ENCODE data around the gene AP2A1. TPM values are rescaled to one million over a fixed set of nuclear protein-coding genes. Genes with fewer than 3 reads are reported as not detected.

AP2A1 gene
- total and polyA plus RNA-seq, 4 donors, result 20.1 to 123 (median 57.5) TPM

GRCh38 chr19:49799271-49799797, 32.5 kb downstream of the AP2A1 start:
- Histone ChIP-seq H3K27ac (ENCODE audit: low read depth in 1 of 2, low read length in 2 of 2) (no peak overlapping the region), H3K9me3 (ENCODE audit: control insufficient read depth in 4 of 4, low read length in 3 of 4) (no peaks in the 10 kb centered on the region), H3K27me3 (ENCODE audit: control insufficient read depth in 4 of 4, insufficient read depth in 4 of 4, low read length in 3 of 4) (no peaks in the 10 kb centered on the region), H3K4me1 (ENCODE audit: control insufficient read depth in 4 of 4, insufficient read depth in 4 of 4, low read length in 3 of 4) (no peaks in the 10 kb centered on the region), H3K4me3 (ENCODE audit: low read depth in 1 of 3, low read length in 3 of 3) (no peak overlapping the region), H3K9ac (ENCODE audit: low read depth in 1 of 2, low read length in 2 of 2) (no peak overlapping the region), H3K36me3 (ENCODE audit: control insufficient read depth in 4 of 4, insufficient read depth in 3 of 4, low read depth in 1 of 4, low read length in 3 of 4) (peaks cover 41 to 84% (median 58%) of the 10 kb centered on the region in 4 donors)
- no peak for DNase-seq (ENCODE audit: low spot score)
- WGBS, result 97% methylated on average over 28 of the region's 28 CpGs
- TF ChIP-seq, protein P1, sequence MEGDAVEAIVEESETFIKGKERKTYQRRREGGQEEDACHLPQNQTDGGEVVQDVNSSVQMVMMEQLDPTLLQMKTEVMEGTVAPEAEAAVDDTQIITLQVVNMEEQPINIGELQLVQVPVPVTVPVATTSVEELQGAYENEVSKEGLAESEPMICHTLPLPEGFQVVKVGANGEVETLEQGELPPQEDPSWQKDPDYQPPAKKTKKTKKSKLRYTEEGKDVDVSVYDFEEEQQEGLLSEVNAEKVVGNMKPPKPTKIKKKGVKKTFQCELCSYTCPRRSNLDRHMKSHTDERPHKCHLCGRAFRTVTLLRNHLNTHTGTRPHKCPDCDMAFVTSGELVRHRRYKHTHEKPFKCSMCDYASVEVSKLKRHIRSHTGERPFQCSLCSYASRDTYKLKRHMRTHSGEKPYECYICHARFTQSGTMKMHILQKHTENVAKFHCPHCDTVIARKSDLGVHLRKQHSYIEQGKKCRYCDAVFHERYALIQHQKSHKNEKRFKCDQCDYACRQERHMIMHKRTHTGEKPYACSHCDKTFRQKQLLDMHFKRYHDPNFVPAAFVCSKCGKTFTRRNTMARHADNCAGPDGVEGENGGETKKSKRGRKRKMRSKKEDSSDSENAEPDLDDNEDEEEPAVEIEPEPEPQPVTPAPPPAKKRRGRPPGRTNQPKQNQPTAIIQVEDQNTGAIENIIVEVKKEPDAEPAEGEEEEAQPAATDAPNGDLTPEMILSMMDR (IDR thresholded peaks at IDR 0.05; ENCODE audit: low read depth, low read length, missing input control), result no peak
- no peak for TF ChIP-seq JUND (IDR thresholded peaks at IDR 0.05)
- TF ChIP-seq, protein P2, sequence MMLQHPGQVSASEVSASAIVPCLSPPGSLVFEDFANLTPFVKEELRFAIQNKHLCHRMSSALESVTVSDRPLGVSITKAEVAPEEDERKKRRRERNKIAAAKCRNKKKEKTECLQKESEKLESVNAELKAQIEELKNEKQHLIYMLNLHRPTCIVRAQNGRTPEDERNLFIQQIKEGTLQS (IDR thresholded peaks at IDR 0.05), result no peak
- no peak for TF ChIP-seq NR2F2 (IDR thresholded peaks at IDR 0.05)
- no peak for TF ChIP-seq GABPA (IDR thresholded peaks at IDR 0.05 in 1 of 2, conservative IDR thresholded peaks at IDR 0.05 in 1 of 2)
- no peak for TF ChIP-seq RXRA (IDR thresholded peaks at IDR 0.05)
- no peak for TF ChIP-seq YY1 (IDR thresholded peaks at IDR 0.05)
- TF ChIP-seq MAX (IDR thresholded peaks at IDR 0.05), result no peak

DNA sequence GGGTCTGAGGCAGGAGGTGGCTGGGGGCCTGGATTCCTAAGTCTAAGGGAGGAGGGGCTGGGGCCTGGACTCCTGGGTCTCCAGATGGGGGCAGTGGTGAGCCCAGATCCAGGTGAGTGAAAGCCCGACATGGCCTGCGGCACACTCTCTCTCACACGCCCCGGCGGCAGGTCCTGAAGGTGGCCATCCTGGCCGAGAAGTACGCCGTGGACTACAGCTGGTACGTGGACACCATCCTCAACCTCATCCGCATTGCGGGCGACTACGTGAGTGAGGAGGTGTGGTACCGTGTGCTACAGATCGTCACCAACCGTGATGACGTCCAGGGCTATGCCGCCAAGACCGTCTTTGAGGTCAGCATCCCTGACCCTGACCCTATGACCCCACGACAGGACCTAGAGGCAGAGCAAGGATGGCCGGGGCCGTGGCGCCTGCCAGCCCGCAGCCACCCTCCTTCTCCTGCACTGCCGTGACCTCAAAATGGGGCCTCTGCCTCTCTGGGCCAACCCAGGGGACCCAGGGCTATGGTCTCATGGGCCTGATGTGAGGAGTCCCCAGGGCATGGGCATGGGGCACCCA, 33.1 kb downstream of the AP2A1 start:
- WGBS, result 96% methylated on average over 25 of the region's 25 CpGs
- H3K27ac ChIP-seq (ENCODE audit: low read depth in 1 of 2, low read length in 2 of 2), result no peak overlapping the region
- TF ChIP-seq YY1 (IDR thresholded peaks at IDR 0.05) (no peak), REST (IDR thresholded peaks at IDR 0.05) (no peak), FOXA2 (IDR thresholded peaks at IDR 0.05) (no peak), EGR1 (IDR thresholded peaks at IDR 0.05; ENCODE audit: low read depth in 2 of 2) (no peak)
- no peak for DNase-seq (ENCODE audit: low spot score)
- peaks cover 39 to 86% (median 55%) of the 10 kb centered on the region in 4 donors for H3K36me3 ChIP-seq (ENCODE audit: control insufficient read depth in 4 of 4, insufficient read depth in 3 of 4, low read depth in 1 of 4, low read length in 3 of 4)
- no peaks in the 10 kb centered on the region for H3K27me3 ChIP-seq (ENCODE audit: control insufficient read depth in 4 of 4, insufficient read depth in 4 of 4, low read length in 3 of 4)
- no peak overlapping the region for H3K4me3 ChIP-seq (ENCODE audit: low read depth in 1 of 3, low read length in 3 of 3)
- H3K9ac ChIP-seq (ENCODE audit: low read depth in 1 of 2, low read length in 2 of 2), result no peak overlapping the region
- H3K9me3 ChIP-seq (ENCODE audit: control insufficient read depth in 4 of 4, low read length in 3 of 4), result no peaks in the 10 kb centered on the region
- no peaks in the 10 kb centered on the region for H3K4me1 ChIP-seq (ENCODE audit: control insufficient read depth in 4 of 4, insufficient read depth in 4 of 4, low read length in 3 of 4)

- 96% methylated on average over 10 of the region's 10 CpGs for WGBS
- Histone ChIP-seq H3K27me3 (ENCODE audit: control insufficient read depth in 4 of 4, insufficient read depth in 4 of 4, low read length in 3 of 4) (no peaks in the 10 kb centered on the region), H3K27ac (ENCODE audit: low read depth in 1 of 2, low read length in 2 of 2) (no peak overlapping the region), H3K4me1 (ENCODE audit: control insufficient read depth in 4 of 4, insufficient read depth in 4 of 4, low read length in 3 of 4) (no peaks in the 10 kb centered on the region), H3K9ac (ENCODE audit: low read depth in 1 of 2, low read length in 2 of 2) (no peak overlapping the region), H3K4me3 (ENCODE audit: low read depth in 1 of 3, low read length in 3 of 3) (no peak overlapping the region), H3K36me3 (ENCODE audit: control insufficient read depth in 4 of 4, insufficient read depth in 3 of 4, low read depth in 1 of 4, low read length in 3 of 4) (peaks cover 33 to 81% (median 49%) of the 10 kb centered on the region in 4 donors), H3K9me3 (ENCODE audit: control insufficient read depth in 4 of 4, low read length in 3 of 4) (no peaks in the 10 kb centered on the region)
- TF ChIP-seq RXRA (IDR thresholded peaks at IDR 0.05) (no peak), HNF4A (conservative IDR thresholded peaks at IDR 0.05) (no peak), RAD21 (IDR thresholded peaks at IDR 0.05) (no peak)
- DNase-seq (ENCODE audit: low spot score), result no peak
These were observed 34.0 kb downstream of the AP2A1 start for GRCh38 chr19:49800771-49801170.

Measured in liver (tissue), 9 donors.